Activated CD4-positive, alpha-beta T cell treated with anti-CD3 and anti-CD28 coated beads, Interleukin-2, amount 10 ng/mL, durations not matched to agents 24 days and 14 days (primary cell): ENCODE data around the gene RAB2B. TPM values are rescaled to one million over a fixed set of nuclear protein-coding genes. Genes with fewer than 3 reads are reported as not detected.

ENCODE experiments used
- DNase-seq: peaks from one replicate; pipeline ENCODE4 v3.0.0; 2022
- H3K27ac Mint-ChIP-seq: one replicate; pipeline ENCODE4 v1.8.0; 2022; ENCODE audit warnings: mild to moderate bottlenecking, mixed read lengths
- H3K27me3 Mint-ChIP-seq: one replicate; pipeline ENCODE4 v1.8.0; 2022; ENCODE audit warnings: mixed read lengths
- H3K36me3 Mint-ChIP-seq: one replicate; pipeline ENCODE4 v1.8.0; 2022; ENCODE audit warnings: low read depth, mild to moderate bottlenecking, mixed read lengths
- H3K4me1 Mint-ChIP-seq: one replicate; pipeline ENCODE4 v1.8.0; 2021; ENCODE audit warnings: mixed read lengths
- H3K4me3 Mint-ChIP-seq: one replicate; pipeline ENCODE4 v1.8.0; 2022; ENCODE audit warnings: mild to moderate bottlenecking, moderate library complexity, mixed read lengths
- H3K9me3 Mint-ChIP-seq: one replicate; pipeline ENCODE4 v1.8.0; 2021; ENCODE audit warnings: mixed read lengths
- intact Hi-C: fragments of 100-400 bp; cut with micrococcal nuclease; formaldehyde crosslinking; loops from one replicate; pipeline ENCODE4 v1.15.1; 2023
- total RNA-seq: library from RNA; stranded (reverse); gene quantifications from 2 replicates; pipeline ENCODE4 v1.2.3, GENCODE V29; 2022

The RAB2B gene
- total RNA-seq, result 26.5 and 30.1 TPM in 2 replicates

- peak within 1 kb of the TSS; percentile 99 for H3K27ac Mint-ChIP-seq
- H3K9me3 Mint-ChIP-seq, result no peaks in the 10 kb centered on the region
- DNase-seq, result peak; percentile 99
- no peaks in the 10 kb centered on the region for H3K27me3 Mint-ChIP-seq
- intact Hi-C loops, result loop anchor here (1.0 kb wide), 7 partner anchors 21 to 213 kb away; partner anchors contain the start of genes CHD8, METTL3 and SUPT16H
- H3K4me3 Mint-ChIP-seq, result peak within 1 kb of the TSS; percentile 99
- peaks cover 28% of the 10 kb centered on the region for H3K36me3 Mint-ChIP-seq
- H3K4me1 Mint-ChIP-seq, result peaks cover 23% of the 10 kb centered on the region
These were observed at the start of gene RAB2B, which contains the start of gene TOX4 for GRCh38 chr14:21476925-21477681. RAB2B (minus strand) TSS chr14:21476959; CDS start chr14:21476872, 87 bp downstream. TOX4 (plus strand) TSS chr14:21477195; CDS start chr14:21477279, 84 bp downstream.

GRCh38 chr14:21525962-21526671 is 49.4 kb upstream of the RAB2B start, which contains the start of gene SALL2:
SALL2 (minus strand) TSS chr14:21526346; CDS start chr14:21526127, 219 bp downstream.
- Mint-ChIP-seq H3K27ac (peak within 1 kb of the TSS; percentile 66), H3K27me3 (peaks cover 17% of the 10 kb centered on the region), H3K4me3 (peak within 1 kb of the TSS; percentile 80), H3K9me3 (no peaks in the 10 kb centered on the region), H3K36me3 (no peaks in the 10 kb centered on the region), H3K4me1 (peaks cover 12% of the 10 kb centered on the region)
- peak; percentile 87 for DNase-seq
- intact Hi-C loops, result loop anchor here (1.0 kb wide), 2 partner anchors 16 to 70 kb away; partner anchors contain the start of gene CHD8

GRCh38 chr14:21525571-21525961 is 48.8 kb upstream of the RAB2B start:
- Mint-ChIP-seq H3K9me3 (no peaks in the 10 kb centered on the region), H3K4me1 (peaks cover 12% of the 10 kb centered on the region), H3K36me3 (no peaks in the 10 kb centered on the region), H3K27ac (peak overlapping the region; percentile 4), H3K27me3 (peaks cover 17% of the 10 kb centered on the region), H3K4me3 (peak overlapping the region; percentile 80)
- no peak for DNase-seq
- intact Hi-C loops, result no loop called here

- DNase-seq, result no peak
- H3K4me1 Mint-ChIP-seq, result peaks cover 12% of the 10 kb centered on the region
- no peaks in the 10 kb centered on the region for H3K36me3 Mint-ChIP-seq
- H3K9me3 Mint-ChIP-seq, result no peaks in the 10 kb centered on the region
- peaks cover 17% of the 10 kb centered on the region for H3K27me3 Mint-ChIP-seq
- peak overlapping the region; percentile 80 for H3K4me3 Mint-ChIP-seq
- peak overlapping the region; percentile 66 for H3K27ac Mint-ChIP-seq
- intact Hi-C loops, result no loop called here
These were observed 48.1 kb upstream of the RAB2B start for GRCh38 chr14:21524575-21525490.

- peaks cover 16% of the 10 kb centered on the region for H3K27me3 Mint-ChIP-seq
- intact Hi-C loops, result no loop called here
- H3K4me1 Mint-ChIP-seq, result peaks cover 12% of the 10 kb centered on the region
- H3K27ac Mint-ChIP-seq, result no peak overlapping the region
- no peak for DNase-seq
- no peaks in the 10 kb centered on the region for H3K36me3 Mint-ChIP-seq
- H3K9me3 Mint-ChIP-seq, result no peaks in the 10 kb centered on the region
- no peak overlapping the region for H3K4me3 Mint-ChIP-seq
These were observed 46.4 kb upstream of the RAB2B start for GRCh38 chr14:21523203-21523602.

- no peak overlapping the region for H3K27ac Mint-ChIP-seq
- peaks cover 6% of the 10 kb centered on the region for H3K4me1 Mint-ChIP-seq
- no peak overlapping the region for H3K4me3 Mint-ChIP-seq
- H3K27me3 Mint-ChIP-seq, result peaks cover 17% of the 10 kb centered on the region
- DNase-seq, result no peak
- no peaks in the 10 kb centered on the region for H3K9me3 Mint-ChIP-seq
- no peaks in the 10 kb centered on the region for H3K36me3 Mint-ChIP-seq
- intact Hi-C loops, result no loop called here
These were observed 44.7 kb upstream of the RAB2B start for GRCh38 chr14:21521501-21521900.

- Mint-ChIP-seq H3K4me1 (peaks cover 5% of the 10 kb centered on the region), H3K4me3 (no peak overlapping the region), H3K27me3 (peaks cover 17% of the 10 kb centered on the region), H3K27ac (no peak overlapping the region), H3K36me3 (no peaks in the 10 kb centered on the region), H3K9me3 (no peaks in the 10 kb centered on the region)
- DNase-seq, result no peak
- intact Hi-C loops, result no loop called here
These were observed 44.0 kb upstream of the RAB2B start for GRCh38 chr14:21520767-21521166.

GRCh38 chr14:21518725-21519124 is 42.0 kb upstream of the RAB2B start:
- peaks cover 16% of the 10 kb centered on the region for H3K27me3 Mint-ChIP-seq

GRCh38 chr14:21514341-21514740 is 37.6 kb upstream of the RAB2B start:
- intact Hi-C loops, result loop anchor here (5.0 kb wide), 1 partner anchor 902 kb away; no protein-coding TSS in a partner anchor
- H3K27me3 Mint-ChIP-seq, result peaks cover 10% of the 10 kb centered on the region

More at GRCh38 chr14:21518725-21519124, 42.0 kb upstream of the RAB2B start:
- DNase-seq, result no peak
- no peaks in the 10 kb centered on the region for H3K36me3 Mint-ChIP-seq
- H3K9me3 Mint-ChIP-seq, result no peaks in the 10 kb centered on the region
- no peak overlapping the region for H3K27ac Mint-ChIP-seq
- H3K4me1 Mint-ChIP-seq, result no peaks in the 10 kb centered on the region
- H3K4me3 Mint-ChIP-seq, result no peak overlapping the region
- intact Hi-C loops, result no loop called here

GRCh38 chr14:21510735-21511657 is 34.2 kb upstream of the RAB2B start, which contains the start of gene METTL3:
METTL3 (minus strand) TSS chr14:21511340; CDS start chr14:21511223, 117 bp downstream.
- peaks cover 5% of the 10 kb centered on the region for H3K9me3 Mint-ChIP-seq

More at GRCh38 chr14:21514341-21514740, 37.6 kb upstream of the RAB2B start:
- peaks cover 5% of the 10 kb centered on the region for H3K9me3 Mint-ChIP-seq
- peak; percentile 51 for DNase-seq
- no peak overlapping the region for H3K27ac Mint-ChIP-seq
- no peak overlapping the region for H3K4me3 Mint-ChIP-seq
- H3K4me1 Mint-ChIP-seq, result peaks cover 14% of the 10 kb centered on the region
- H3K36me3 Mint-ChIP-seq, result peaks cover 7% of the 10 kb centered on the region

GRCh38 chr14:21509432-21510143 is 32.8 kb upstream of the RAB2B start:
- intact Hi-C loops, result loop anchor here (1.0 to 5.0 kb wide), 2 partner anchors 17 to 897 kb away; partner anchors contain the start of gene SALL2

More at GRCh38 chr14:21510735-21511657, 34.2 kb upstream of the RAB2B start, which contains the start of gene METTL3:
- intact Hi-C loops, result loop anchor here (1.0 to 5.0 kb wide), 5 partner anchors 15 to 899 kb away; partner anchors contain the start of genes CHD8, SALL2, SUPT16H and TOX4
- peak; percentile 98 for DNase-seq
- peak within 1 kb of the TSS; percentile 99 for H3K4me3 Mint-ChIP-seq
- H3K4me1 Mint-ChIP-seq, result peaks cover 28% of the 10 kb centered on the region
- peaks cover 4% of the 10 kb centered on the region for H3K27me3 Mint-ChIP-seq
- H3K36me3 Mint-ChIP-seq, result peaks cover 25% of the 10 kb centered on the region
- peak within 1 kb of the TSS; percentile 98 for H3K27ac Mint-ChIP-seq

More at GRCh38 chr14:21509432-21510143, 32.8 kb upstream of the RAB2B start:
- DNase-seq, result peak; percentile 50
- Mint-ChIP-seq H3K4me1 (peaks cover 36% of the 10 kb centered on the region), H3K4me3 (peak overlapping the region; percentile 99), H3K27ac (peak overlapping the region; percentile 98), H3K27me3 (peaks cover 2% of the 10 kb centered on the region), H3K36me3 (peaks cover 30% of the 10 kb centered on the region), H3K9me3 (peaks cover 5% of the 10 kb centered on the region)
